Activated naive CD8-positive, alpha-beta T cell treated with anti-CD3 and anti-CD28 coated beads for 36 hours (primary cell): Measurements from ENCODE around the gene TUBB2A. TPM values are rescaled to one million over a fixed set of nuclear protein-coding genes. Genes with fewer than 3 reads are reported as not detected.
"Not testable (repeated sequence)": the region's sequence is repeated elsewhere in the genome, so short reads cannot be mapped to it uniquely, and the experiment has no call there.

Experiments used
- DNase-seq: peaks from one replicate; pipeline ENCODE4 v3.0.0; 2021
- H3K27ac Mint-ChIP-seq: one replicate; pipeline ENCODE4 v1.8.0; 2022; ENCODE audit warnings: mild to moderate bottlenecking, moderate library complexity, mixed read lengths
- H3K27me3 Mint-ChIP-seq: one replicate; pipeline ENCODE4 v1.8.0; 2022; ENCODE audit warnings: mild to moderate bottlenecking, mixed read lengths
- H3K36me3 Mint-ChIP-seq: one replicate; pipeline ENCODE4 v1.8.0; 2021; ENCODE audit warnings: mild to moderate bottlenecking, mixed read lengths
- H3K4me1 Mint-ChIP-seq: one replicate; pipeline ENCODE4 v1.8.0; 2021; ENCODE audit warnings: mixed read lengths
- H3K4me3 Mint-ChIP-seq: one replicate; pipeline ENCODE4 v1.8.0; 2022; ENCODE audit warnings: mild to moderate bottlenecking, moderate library complexity, mixed read lengths
- H3K9me3 Mint-ChIP-seq: one replicate; pipeline ENCODE4 v1.8.0; 2022; ENCODE audit warnings: mixed read lengths
- total RNA-seq, 2 experiments: library from RNA; stranded (reverse); gene quantifications; one replicate each; pipeline ENCODE4 v1.2.3, GENCODE V29; 2021

TUBB2A gene
- total RNA-seq, 2 experiments from 2014 or later: 1.8 to 2.0 TPM

DNA sequence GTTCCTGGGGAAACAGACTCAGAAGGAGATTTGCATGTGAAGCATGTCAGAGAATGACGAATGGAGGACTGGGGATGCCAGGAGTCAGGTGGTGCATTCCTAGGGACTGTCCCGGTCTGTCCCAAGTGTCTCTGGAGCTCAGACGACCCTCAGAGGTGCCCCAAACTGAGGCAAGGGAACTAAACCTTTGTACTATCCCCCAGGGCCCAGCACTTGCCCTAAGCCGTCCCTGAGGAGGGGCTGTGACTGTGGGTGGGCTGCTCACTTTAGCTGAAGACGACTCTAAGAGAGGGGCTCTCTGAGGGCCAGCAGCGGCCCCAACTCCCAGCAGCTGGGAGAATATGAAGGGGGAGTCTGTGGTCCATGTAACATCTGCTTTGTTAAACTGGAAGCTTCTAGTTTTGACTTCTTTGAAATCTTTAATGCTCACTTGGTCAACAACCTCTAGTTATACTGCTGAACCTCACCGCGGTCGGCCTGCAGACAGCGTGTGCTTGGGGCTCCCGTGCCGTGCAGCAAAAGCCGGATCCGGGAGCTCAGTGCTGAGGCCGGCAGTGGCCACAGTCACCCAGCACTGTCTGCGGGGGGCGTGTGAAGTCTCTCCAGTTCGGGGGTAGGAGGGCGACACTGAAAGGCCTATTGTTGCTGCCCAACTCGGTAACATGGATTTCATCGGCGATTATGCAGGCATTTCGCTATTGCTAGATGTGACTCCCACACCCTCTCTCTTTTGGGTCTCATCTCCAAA, 35.9 kb upstream of the TUBB2A start:
- no peak for DNase-seq
- Mint-ChIP-seq H3K27me3 (no peaks in the 10 kb centered on the region), H3K27ac (no peak overlapping the region), H3K36me3 (no peaks in the 10 kb centered on the region), H3K4me1 (no peaks in the 10 kb centered on the region), H3K9me3 (no peaks in the 10 kb centered on the region), H3K4me3 (no peak overlapping the region)

DNA sequence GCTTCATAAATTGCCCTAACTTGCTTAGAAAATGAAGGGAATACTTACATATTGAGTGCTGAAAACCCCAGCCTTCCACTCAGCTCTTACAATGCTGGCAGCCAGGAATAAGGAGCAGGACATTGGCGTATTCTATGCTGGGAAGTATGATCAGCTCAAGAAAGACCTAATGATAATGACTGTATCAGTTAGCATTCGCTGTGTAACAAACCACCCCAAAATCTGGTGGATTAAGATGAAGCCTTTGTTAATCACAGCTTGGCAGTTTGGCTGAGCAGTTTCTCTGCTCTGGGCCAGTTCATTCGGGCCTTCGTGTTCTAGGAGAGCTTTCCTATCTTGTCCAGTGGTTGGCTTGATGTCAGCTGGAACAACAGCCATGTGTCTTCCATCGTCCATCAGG, 33.4 kb upstream of the TUBB2A start:
- Mint-ChIP-seq H3K27me3 (peaks cover 5% of the 10 kb centered on the region), H3K27ac (no peak overlapping the region), H3K36me3 (no peaks in the 10 kb centered on the region), H3K4me3 (no peak overlapping the region), H3K4me1 (no peaks in the 10 kb centered on the region), H3K9me3 (no peaks in the 10 kb centered on the region)
- no peak for DNase-seq

DNA sequence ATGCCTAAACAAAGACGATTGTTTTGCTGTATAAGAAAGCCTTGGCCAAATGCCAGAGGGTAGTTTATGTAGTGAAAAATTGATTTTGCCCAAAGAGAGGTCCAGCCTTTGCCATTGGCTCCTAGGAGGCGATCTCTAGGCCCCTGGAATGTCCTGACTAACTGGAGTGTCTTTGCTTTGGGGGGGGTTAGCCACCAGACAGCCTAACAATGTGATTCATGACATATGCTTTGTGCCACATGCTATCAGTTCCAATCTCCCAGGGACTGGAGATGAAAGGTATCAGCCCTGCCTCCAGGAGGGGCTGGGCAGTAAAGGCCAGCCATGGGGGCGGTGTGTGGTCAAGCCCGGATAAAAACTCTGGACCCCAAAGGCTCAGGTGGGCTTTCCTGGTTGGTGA, 32.7 kb upstream of the TUBB2A start:
- Mint-ChIP-seq H3K9me3 (no peaks in the 10 kb centered on the region), H3K27me3 (peaks cover 5% of the 10 kb centered on the region)

DNA sequence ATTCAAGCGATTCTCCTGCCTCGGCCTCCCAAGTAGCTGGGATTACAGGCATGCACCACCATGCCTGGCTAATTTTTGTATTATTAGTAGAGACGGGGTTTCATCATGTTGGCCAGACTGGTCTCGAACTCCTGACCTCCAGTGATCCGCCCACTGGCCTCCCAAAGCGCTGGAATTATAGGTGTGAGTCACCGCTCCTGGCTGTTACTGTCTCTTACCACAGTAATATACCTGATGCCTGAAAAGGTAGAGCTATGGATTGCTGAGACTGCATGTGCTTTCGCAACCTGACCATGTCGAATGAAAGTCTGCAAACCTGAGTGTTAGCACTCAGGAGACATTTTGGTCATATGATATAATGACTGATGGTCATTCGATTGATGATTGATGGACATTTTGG, 31.8 kb upstream of the TUBB2A start:
- not testable (repeated sequence) for H3K27ac Mint-ChIP-seq, H3K27me3 Mint-ChIP-seq, H3K36me3 Mint-ChIP-seq, H3K9me3 Mint-ChIP-seq, H3K4me1 Mint-ChIP-seq, DNase-seq, H3K4me3 Mint-ChIP-seq

More for the DNA sequence above, 32.7 kb upstream of the TUBB2A start:
- no peak overlapping the region for H3K27ac Mint-ChIP-seq
- H3K36me3 Mint-ChIP-seq: no peaks in the 10 kb centered on the region
- no peak overlapping the region for H3K4me3 Mint-ChIP-seq
- no peaks in the 10 kb centered on the region for H3K4me1 Mint-ChIP-seq
- DNase-seq: no peak

DNA sequence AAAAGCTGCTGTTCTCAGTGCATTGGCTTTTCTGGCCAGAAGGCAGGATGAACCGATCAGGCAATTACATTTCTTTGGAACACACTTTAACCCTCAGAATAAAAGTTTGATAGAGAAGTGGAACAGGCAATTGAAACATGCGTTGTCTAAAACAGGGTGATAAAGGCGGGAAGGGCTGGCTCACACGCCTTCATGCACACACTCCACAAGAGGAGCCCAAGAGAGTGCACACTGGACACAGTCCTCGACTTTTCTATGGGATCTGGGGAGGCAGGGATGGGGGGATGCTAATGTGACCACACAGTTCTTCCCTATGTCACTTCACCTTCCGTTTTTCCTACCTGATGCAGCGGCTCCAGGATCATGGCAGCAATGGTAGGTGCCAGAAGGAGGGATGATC, 30.9 kb upstream of the TUBB2A start:
- Mint-ChIP-seq H3K36me3 (no peaks in the 10 kb centered on the region), H3K9me3 (no peaks in the 10 kb centered on the region), H3K27me3 (peaks cover 5% of the 10 kb centered on the region), H3K4me1 (no peaks in the 10 kb centered on the region), H3K4me3 (no peak overlapping the region), H3K27ac (no peak overlapping the region)
- DNase-seq: no peak

DNA sequence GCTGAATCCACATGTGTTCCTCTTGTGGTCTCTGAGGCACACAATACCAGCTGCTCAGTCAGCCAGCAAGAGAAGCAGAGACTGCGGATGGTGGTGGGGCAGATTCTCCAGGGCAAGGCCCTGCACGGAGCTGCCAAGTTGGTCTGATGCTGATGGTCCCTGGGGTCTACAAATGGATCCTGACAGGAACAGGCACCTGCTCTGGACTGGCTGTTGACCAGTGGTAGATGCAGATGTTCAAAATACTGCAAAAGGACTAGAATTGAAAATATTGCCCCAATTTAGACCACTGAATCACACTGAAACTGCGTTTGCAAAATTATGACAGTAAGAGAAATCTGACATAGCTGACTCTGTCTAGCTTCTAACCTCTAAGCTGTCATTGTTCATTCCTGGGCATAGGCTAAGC, 29.6 kb upstream of the TUBB2A start:
- Mint-ChIP-seq H3K27me3 (peaks cover 5% of the 10 kb centered on the region), H3K9me3 (no peaks in the 10 kb centered on the region), H3K36me3 (no peaks in the 10 kb centered on the region), H3K4me3 (no peak overlapping the region), H3K4me1 (no peaks in the 10 kb centered on the region), H3K27ac (no peak overlapping the region)
- DNase-seq: no peak

DNA sequence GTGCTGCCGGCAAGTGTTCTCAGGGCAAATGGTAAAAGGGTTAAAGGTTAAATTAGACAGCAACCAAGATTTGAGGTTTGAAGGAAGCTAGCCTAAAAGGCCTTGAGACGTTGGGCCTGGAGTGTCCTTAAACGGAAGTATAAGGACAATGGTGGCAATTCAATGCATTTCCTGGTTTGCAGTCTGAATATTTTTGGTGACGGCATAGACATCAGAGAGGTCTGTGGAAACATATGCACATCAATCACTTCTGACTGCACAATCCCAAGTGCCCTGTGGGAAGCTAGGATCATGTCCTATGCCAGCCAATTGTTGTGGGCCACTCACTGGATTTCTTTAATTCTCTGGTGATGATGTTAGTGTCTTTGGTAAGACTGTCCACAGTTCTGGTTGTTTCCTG, 25.7 kb upstream of the TUBB2A start:
- peaks cover 13% of the 10 kb centered on the region for H3K27me3 Mint-ChIP-seq
- no peak for DNase-seq
- no peaks in the 10 kb centered on the region for H3K9me3 Mint-ChIP-seq
- H3K36me3 Mint-ChIP-seq: no peaks in the 10 kb centered on the region
- H3K27ac Mint-ChIP-seq: no peak overlapping the region
- H3K4me1 Mint-ChIP-seq: no peaks in the 10 kb centered on the region
- H3K4me3 Mint-ChIP-seq: no peak overlapping the region

DNA sequence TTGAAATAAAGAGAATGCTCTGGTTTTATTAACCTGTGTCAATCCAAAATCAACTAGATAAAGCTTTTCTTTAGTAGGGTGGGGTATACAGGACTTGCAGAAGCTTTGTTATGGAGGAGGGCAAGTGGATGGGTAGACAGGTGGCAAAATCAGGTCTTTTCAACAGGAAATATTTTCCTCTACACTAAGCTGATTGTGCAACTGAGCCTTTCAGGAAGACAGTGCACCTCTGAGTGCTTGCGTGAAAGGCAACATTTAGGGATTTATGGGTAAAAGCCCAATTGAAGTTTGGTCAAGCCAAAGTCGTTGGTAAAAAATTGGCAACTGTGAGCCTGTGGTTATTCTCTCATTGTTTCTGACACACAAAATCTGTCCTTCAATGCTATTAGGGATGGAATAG, 23.8 kb upstream of the TUBB2A start:
- peaks cover 9% of the 10 kb centered on the region for H3K27me3 Mint-ChIP-seq
- H3K36me3 Mint-ChIP-seq: no peaks in the 10 kb centered on the region
- no peak for DNase-seq
- peaks cover 3% of the 10 kb centered on the region for H3K4me1 Mint-ChIP-seq
- H3K27ac Mint-ChIP-seq: no peak overlapping the region
- H3K9me3 Mint-ChIP-seq: no peaks in the 10 kb centered on the region
- no peak overlapping the region for H3K4me3 Mint-ChIP-seq

DNA sequence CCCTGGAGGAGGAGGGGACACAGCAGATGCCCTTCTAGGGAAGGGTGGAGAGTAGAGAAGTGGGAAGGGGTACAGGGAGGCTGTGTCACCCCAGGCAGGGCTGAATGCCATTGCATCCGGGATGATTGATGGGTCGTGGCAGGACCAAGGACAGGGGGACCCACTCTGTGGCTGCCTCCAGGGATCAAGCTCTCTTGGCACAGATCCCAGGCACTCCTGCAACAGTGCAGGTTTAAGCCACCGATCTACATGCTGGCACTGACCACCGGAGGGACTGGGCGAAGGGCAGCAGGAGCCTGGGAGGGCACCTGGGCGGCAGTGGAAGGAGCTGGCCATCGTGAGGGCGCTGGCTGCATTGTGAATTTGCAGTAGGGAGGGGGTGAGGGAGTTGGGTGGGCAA, 22.6 kb upstream of the TUBB2A start:
- H3K36me3 Mint-ChIP-seq, H3K4me3 Mint-ChIP-seq, H3K9me3 Mint-ChIP-seq, DNase-seq, H3K4me1 Mint-ChIP-seq, H3K27ac Mint-ChIP-seq: not testable (repeated sequence)
- H3K27me3 Mint-ChIP-seq: peaks cover 14% of the 10 kb centered on the region

DNA sequence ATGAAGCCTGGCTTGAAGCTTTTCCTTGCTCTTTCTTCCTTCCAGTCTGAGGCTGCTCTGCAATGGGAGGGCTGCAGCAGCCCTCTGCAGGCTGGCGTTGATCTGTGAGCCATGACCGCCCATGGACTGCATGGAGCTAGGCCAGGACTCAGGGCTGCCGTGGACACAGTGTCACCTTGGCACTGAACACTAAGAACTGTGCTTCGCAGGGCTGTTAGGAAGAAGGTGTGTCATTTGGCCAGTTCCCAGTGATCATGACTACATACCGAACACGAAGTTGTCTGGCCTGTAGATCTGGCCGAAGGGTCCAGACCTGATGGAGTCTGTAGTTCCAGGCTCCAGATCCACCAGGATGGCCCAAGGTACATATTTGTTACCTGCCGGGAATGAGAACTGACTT, 21.3 kb upstream of the TUBB2A start:
- H3K9me3 Mint-ChIP-seq, H3K27ac Mint-ChIP-seq, H3K4me1 Mint-ChIP-seq, DNase-seq, H3K4me3 Mint-ChIP-seq, H3K36me3 Mint-ChIP-seq: not testable (repeated sequence)
- peaks cover 14% of the 10 kb centered on the region for H3K27me3 Mint-ChIP-seq

DNA sequence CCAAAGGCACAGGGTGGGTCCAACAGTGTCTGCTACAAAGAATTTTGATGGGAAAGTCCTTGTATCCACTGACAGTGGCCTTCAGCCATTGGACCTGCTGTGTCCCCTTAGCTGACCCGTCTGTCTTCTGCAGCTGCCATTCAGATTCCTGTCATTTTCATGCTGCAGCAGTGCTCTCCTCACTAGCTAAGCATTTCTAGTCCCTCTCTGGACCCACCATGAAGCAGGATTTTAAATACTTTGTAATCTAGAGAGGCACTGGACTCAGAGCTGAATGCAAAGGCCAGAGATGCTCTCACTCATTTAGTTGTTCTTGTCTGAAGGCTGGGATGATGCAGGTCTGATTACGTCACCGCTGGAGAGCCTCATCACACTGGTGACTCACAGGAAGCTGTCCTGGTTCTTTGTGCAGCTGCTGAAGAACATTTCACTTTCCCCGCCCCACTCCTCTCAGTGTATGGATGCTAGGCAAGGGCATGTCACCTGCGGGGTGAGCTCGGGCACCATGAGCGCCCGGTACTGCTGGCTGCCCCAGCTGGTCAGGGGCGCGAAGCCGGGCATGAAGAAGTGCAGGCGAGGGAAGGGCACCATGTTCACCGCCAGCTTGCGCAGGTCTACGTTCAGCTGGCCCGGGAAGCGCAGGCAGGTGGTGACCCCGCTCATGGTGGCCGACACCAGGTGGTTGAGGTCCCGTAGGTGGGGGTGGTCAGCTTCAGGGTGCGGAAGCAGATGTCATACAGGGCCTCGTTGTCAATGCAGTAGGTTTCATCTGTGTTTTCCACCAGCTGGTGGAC, 19.4 kb upstream of the TUBB2A start:
- Mint-ChIP-seq H3K4me3 (no peak overlapping the region), H3K27me3 (peaks cover 14% of the 10 kb centered on the region), H3K4me1 (peaks cover 3% of the 10 kb centered on the region), H3K27ac (no peak overlapping the region), H3K9me3 (no peaks in the 10 kb centered on the region), H3K36me3 (no peaks in the 10 kb centered on the region)
- DNase-seq: peak; percentile 36

DNA sequence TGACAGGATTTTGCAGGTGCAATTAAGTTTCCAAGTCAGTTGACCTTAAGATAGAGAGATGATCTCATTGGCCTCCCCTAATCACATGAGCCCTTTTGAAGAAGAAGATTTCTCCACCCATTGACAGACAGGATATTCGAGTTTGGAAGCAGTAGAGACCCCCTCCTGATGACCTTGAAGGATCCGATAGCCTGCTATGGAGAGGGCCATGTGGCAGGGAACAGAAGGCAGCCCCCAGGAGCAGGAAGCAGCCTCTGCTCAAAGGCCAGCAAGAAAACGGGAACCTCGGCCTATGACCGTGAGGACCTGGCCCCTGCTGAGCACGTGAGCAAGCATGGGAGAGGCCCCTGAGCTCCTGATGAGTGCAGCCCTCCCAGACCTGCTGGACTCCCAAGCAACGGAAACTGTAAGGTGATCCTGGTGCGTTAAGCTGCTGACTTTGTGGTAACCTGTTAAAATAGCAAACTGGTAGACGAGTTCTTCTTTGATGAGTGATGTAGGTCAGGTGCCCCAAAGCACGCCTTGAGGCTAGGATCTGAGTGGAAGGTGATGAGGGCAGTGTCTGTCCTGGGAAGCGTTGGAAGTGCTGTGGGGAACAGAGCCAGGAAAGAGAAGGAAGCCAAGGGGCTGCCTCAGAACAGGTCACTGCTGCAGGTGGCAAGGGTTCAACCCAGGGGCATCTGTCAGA, 18.5 kb upstream of the TUBB2A start:
- Mint-ChIP-seq H3K9me3 (no peaks in the 10 kb centered on the region), H3K27ac (no peak overlapping the region), H3K27me3 (peaks cover 14% of the 10 kb centered on the region), H3K36me3 (no peaks in the 10 kb centered on the region), H3K4me3 (no peak overlapping the region), H3K4me1 (peaks cover 3% of the 10 kb centered on the region)
- no peak for DNase-seq

DNA sequence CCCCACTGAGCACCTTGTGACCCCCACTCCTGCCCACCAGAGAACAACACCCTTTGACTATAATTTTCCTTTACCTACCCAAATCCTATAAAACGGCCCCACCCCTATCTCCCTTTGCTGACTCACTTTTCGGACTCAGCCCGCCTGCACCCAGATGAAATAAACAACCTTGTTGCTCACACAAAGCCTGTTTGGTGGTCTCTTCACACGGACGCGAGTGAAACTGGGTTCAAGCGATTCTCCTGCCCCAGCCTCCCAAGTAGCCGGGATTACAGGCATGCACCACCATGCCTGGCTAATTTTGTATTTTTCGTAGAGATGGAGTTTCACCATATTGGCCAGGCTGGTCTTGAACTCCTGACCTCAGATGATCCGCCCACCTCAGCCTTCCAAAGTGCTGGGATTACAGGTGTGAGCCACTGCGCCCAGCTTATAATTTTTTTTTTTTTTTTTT, 16.3 kb upstream of the TUBB2A start:
- not testable (repeated sequence) for H3K9me3 Mint-ChIP-seq, DNase-seq, H3K36me3 Mint-ChIP-seq, H3K27ac Mint-ChIP-seq, H3K27me3 Mint-ChIP-seq, H3K4me1 Mint-ChIP-seq, H3K4me3 Mint-ChIP-seq

DNA sequence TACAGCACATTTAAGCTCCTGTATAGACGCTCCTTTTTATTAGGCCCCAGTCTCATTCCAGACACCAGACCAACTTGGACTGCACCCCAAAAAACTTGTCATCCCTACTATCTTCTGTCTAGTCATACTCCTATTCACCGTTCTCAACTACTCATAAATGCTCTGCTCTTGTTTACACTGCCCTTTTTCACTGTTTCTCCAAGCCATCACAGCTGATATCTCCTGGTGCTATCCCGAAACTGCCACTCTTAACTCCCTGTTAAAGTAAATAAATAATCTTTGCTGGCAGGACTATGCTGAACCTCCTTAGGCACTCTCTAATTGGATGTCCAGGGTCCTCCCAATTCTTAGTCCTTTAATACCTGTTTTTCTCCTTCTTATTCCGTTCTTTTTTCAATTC, 15.4 kb upstream of the TUBB2A start:
- H3K36me3 Mint-ChIP-seq, H3K4me1 Mint-ChIP-seq, H3K27ac Mint-ChIP-seq, H3K27me3 Mint-ChIP-seq, H3K4me3 Mint-ChIP-seq, DNase-seq, H3K9me3 Mint-ChIP-seq: not testable (repeated sequence)

DNA sequence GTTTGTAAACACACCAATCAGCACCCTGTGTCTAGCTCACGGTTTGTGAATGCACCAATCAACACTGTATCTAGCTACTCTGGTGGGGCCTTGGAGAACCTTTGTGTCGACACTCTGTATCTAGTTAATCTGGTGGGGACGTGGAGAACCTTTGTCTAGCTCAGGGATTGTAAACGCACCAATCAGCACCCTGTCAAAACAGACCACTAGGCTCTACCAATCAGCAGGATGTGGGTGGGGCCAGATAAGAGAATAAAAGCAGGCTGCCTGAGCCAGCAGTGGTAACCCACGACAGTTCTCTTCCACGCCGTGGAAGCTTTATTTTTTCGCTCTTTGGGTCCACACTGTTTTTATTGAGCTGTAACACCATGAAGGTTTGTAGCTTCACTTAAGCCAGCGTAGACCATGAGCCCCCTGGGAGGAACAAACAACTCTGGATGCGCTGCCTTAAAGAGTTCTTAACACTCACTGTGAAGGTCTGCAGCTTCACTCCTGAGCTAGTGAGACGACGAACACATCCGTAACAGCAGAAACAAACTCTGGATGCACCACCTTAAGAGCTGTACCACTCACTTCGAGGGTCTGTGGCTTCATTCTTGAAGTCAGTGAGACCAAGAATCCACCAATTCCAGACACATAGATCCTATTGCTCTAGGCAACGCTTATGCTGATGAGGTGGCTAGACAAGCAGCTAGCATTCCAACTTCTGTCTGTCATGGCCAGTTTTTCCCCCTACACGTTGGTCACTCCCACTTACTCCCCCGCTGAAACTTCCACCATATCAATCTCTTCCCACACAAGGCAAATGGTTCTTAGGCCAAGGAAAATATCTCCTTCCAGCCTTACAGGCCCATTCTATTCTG, 14.2 kb upstream of the TUBB2A start:
- H3K4me1 Mint-ChIP-seq, DNase-seq, H3K27ac Mint-ChIP-seq, H3K9me3 Mint-ChIP-seq, H3K27me3 Mint-ChIP-seq, H3K36me3 Mint-ChIP-seq, H3K4me3 Mint-ChIP-seq: not testable (repeated sequence)
